K562 (cell line): ENCODE measurements around the gene CBLL1. TPM values are rescaled to one million over a fixed set of nuclear protein-coding genes. Genes with fewer than 3 reads are reported as not detected.

ENCODE experiments used
- BMI1 ChIP-seq: fragments of 150-350 bp; IDR thresholded peaks from 2 replicates; pipeline ENCODE4 v1.6.1; 2014; ENCODE audit warnings: low read length
- ELF4 ChIP-seq: fragments of 450-650 bp; formaldehyde crosslinking; IDR thresholded peaks from 2 replicates; pipeline ENCODE4 v1.4.0; 2022; ENCODE audit warnings: missing genetic modification characterization
- FIP1L1 ChIP-seq: fragments of 200-400 bp; formaldehyde crosslinking; IDR thresholded peaks from 2 replicates; pipeline ENCODE4 v1.6.1; 2018; ENCODE audit warnings: mild to moderate bottlenecking, low read depth, low read length; ENCODE audit not compliant: poor library complexity, severe bottlenecking
- FOXJ2 ChIP-seq: fragments of 200-800 bp; sonication (Bioruptor generic); IDR thresholded peaks from 2 replicates; pipeline ENCODE4 v1.6.1; 2016; ENCODE audit warnings: missing genetic modification characterization, missing compliant biosample characterization
- HMG20A ChIP-seq: fragments of 450-650 bp; formaldehyde crosslinking; conservative IDR thresholded peaks from 2 replicates; pipeline ENCODE4 v1.4.0; 2020; ENCODE audit warnings: mild to moderate bottlenecking, mixed read lengths
- POLR2B ChIP-seq: fragments of 450-650 bp; IDR thresholded peaks from 2 replicates; pipeline ENCODE4 v1.6.1; 2018; ENCODE audit warnings: low read depth; ENCODE audit not compliant: partially characterized antibody
- SLC30A9 ChIP-seq: fragments of 250-450 bp; sonication (Bioruptor Pico); IDR thresholded peaks from 2 replicates; pipeline ENCODE4 v1.8.0; 2022; ENCODE audit warnings: mild to moderate bottlenecking, moderate library complexity
- SMAD4 ChIP-seq: fragments of 250-450 bp; sonication (Bioruptor Pico); conservative IDR thresholded peaks from 2 replicates; pipeline ENCODE4 v1.8.0; 2021; ENCODE audit warnings: inconsistent platforms, mild to moderate bottlenecking, moderate library complexity
- XRCC4 ChIP-seq: IDR thresholded peaks from one replicate; pipeline ENCODE4 v1.6.1; 2011; ENCODE audit not compliant: insufficient read depth, insufficient read length; ENCODE audit errors: extremely low read depth
- ZBED1 ChIP-seq: IDR thresholded peaks from 2 replicates; pipeline ENCODE4 v1.6.1; 2014
- ZFP1 ChIP-seq: fragments of 450-650 bp; formaldehyde crosslinking; IDR thresholded peaks from 2 replicates; pipeline ENCODE4 v1.4.0; 2020; ENCODE audit warnings: mild to moderate bottlenecking, mixed read lengths
- ZNF134 ChIP-seq: fragments of 250-450 bp; sonication (Bioruptor Pico); conservative IDR thresholded peaks from 2 replicates; pipeline ENCODE4 v1.4.0; 2020
- ZNF589 ChIP-seq: fragments of 200-800 bp; sonication (Bioruptor generic); IDR thresholded peaks from 2 replicates; pipeline ENCODE4 v1.6.1; 2016; ENCODE audit warnings: low read depth, missing genetic modification characterization, missing compliant biosample characterization
- ZSCAN32 ChIP-seq: fragments of 450-650 bp; formaldehyde crosslinking; IDR thresholded peaks from 2 replicates; pipeline ENCODE4 v1.4.0; 2020; ENCODE audit warnings: mild to moderate bottlenecking, moderate library complexity
- polyA plus RNA-seq, 8 experiments: library from polyadenylated mRNA; depleted of rRNA in 4 of 8; stranded (reverse) in 5 of 8; unstranded in 3 of 8; fragments of >200 nt; fragmentation: Nextera tagmentation in 2 of 8; fragmentation: Illumina TruSeq in 1 of 8; extraction: Ambion mirVana in 2 of 8; extraction: Trizol in 1 of 8; gene quantifications; 2 replicates each; pipeline versions ENCODE4 v1.2.1 to v1.2.3, GENCODE V29; 2011 to 2014; ENCODE audit warnings: inconsistent platforms in 1 of 8, missing spikeins in 1 of 8
- total RNA-seq, 7 experiments: library from RNA; depleted of rRNA in 6 of 7; stranded (reverse); fragments of >200 nt in 6 of 7; fragmentation: Illumina TruSeq in 2 of 7; extraction: Trizol in 2 of 7; gene quantifications; 2 replicates each; pipeline versions ENCODE4 v1.2.1 to v1.2.3, GENCODE V29; 2011 to 2021; ENCODE audit warnings: low replicate concordance in 1 of 7
- TF ChIP-seq, protein P1 (sequence below): sonication (generic); formaldehyde crosslinking; IDR thresholded peaks from 2 replicates; pipeline ENCODE4 v1.4.0; 2020; ENCODE audit warnings: mild to moderate bottlenecking, missing genetic modification reagents
- TF ChIP-seq, protein P2 (sequence below): fragments of 450-650 bp; conservative IDR thresholded peaks from 2 replicates; pipeline ENCODE4 v1.6.1; 2016; ENCODE audit warnings: missing genetic modification characterization, low read depth, mild to moderate bottlenecking, control low read depth, missing compliant biosample characterization
- TF ChIP-seq, protein P3 (sequence below): fragments of 450-650 bp; IDR thresholded peaks from 2 replicates; pipeline ENCODE4 v1.6.1; 2016; ENCODE audit warnings: borderline replicate concordance
- TF ChIP-seq, protein P4 (sequence below), 3 experiments: IDR thresholded peaks in 2 of 3; conservative IDR thresholded peaks in 1 of 3; 2 replicates each; pipeline ENCODE4 v1.5.1; 2011 to 2012; ENCODE audit warnings: low read length in 3 of 3, mild to moderate bottlenecking in 3 of 3, control low read depth in 2 of 3, improper control_type of control experiment in 1 of 3, inconsistent platforms in 1 of 3, low read depth in 1 of 3, mixed read lengths in 1 of 3, moderate library complexity in 1 of 3; ENCODE audit not compliant: insufficient read depth in 2 of 3
- TF ChIP-seq, protein P5 (sequence below): sonication (generic); formaldehyde crosslinking; IDR thresholded peaks from 2 replicates; pipeline ENCODE4 v1.9.0; 2022; ENCODE audit warnings: mild to moderate bottlenecking, missing genetic modification reagents

CBLL1 gene
- total and polyA plus RNA-seq, 9 of the 15 experiments (the other 6 are each of a cell fraction or from before 2014, with no cell fraction given), result 14.7 to 67.9 (median 35.4) TPM

DNA sequence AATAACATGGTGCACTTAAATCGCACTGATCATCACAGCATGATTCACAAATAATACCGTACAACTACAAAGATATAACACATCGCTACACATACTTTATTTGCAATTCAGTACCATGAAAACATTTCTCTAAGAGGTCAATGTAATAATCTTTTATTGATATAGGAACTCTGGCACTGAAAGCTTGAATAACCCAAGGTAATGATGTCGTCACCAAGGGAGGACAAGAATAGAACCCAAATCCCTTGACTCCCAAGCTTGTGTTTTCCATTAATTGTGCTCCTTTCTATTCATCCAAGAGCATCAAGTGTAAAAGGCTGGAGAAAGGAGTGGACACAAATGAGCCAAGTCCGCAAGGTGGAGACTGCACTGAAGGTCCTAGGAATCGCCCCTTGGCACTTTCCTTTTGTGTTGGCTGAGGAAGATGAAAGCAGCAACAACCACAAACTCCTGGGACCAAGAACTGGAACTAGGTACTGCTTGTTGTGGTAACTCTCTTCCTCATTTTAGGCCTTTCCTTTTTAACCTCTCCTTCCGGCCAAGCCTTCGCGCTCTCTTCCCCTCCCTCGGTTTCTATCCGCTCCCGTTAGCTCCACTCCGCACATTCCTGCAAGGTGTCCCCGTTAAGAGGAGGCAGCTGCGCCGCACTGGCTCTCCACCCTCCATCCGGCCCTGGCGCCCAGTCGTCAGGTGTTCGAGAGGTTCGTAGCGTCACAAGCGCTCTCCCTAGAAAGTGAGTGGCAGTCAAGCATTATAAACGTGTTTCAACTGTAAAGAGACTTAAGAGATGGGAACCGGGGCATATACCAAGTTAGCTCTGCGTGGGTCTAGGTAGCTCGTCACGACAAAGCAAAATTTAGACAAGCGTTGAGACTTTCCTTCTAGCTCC, 1.0 kb upstream of the CBLL1 start (continued):
- TF ChIP-seq, protein P1, sequence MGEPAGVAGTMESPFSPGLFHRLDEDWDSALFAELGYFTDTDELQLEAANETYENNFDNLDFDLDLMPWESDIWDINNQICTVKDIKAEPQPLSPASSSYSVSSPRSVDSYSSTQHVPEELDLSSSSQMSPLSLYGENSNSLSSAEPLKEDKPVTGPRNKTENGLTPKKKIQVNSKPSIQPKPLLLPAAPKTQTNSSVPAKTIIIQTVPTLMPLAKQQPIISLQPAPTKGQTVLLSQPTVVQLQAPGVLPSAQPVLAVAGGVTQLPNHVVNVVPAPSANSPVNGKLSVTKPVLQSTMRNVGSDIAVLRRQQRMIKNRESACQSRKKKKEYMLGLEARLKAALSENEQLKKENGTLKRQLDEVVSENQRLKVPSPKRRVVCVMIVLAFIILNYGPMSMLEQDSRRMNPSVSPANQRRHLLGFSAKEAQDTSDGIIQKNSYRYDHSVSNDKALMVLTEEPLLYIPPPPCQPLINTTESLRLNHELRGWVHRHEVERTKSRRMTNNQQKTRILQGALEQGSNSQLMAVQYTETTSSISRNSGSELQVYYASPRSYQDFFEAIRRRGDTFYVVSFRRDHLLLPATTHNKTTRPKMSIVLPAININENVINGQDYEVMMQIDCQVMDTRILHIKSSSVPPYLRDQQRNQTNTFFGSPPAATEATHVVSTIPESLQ, result 0 out of 2 replicates have a peak, but pooled peaks have one; percentile 84
- TF ChIP-seq ZNF589 (CRISPR knock-in tag) (peak; percentile 48; the same call in 1 of the 2 replicates), FOXJ2 (tag) (no peak), SMAD4 (CRISPR knock-in tag) (no peak), ZNF134 (CRISPR knock-in tag) (no peak; the same call in none of the 2 replicates), BMI1 (no peak), ZBED1 (no peak), HMG20A (CRISPR knock-in tag) (0 out of 2 replicates have a peak, but pooled peaks have one; percentile 65), XRCC4 (no peak), SLC30A9 (no peak), ELF4 (CRISPR knock-in tag) (peak; percentile 68; the same call in 1 of the 2 replicates), ZSCAN32 (CRISPR knock-in tag) (no peak), POLR2B (no peak), ZFP1 (CRISPR knock-in tag) (no peak), FIP1L1 (no peak)
- TF ChIP-seq, protein P2, sequence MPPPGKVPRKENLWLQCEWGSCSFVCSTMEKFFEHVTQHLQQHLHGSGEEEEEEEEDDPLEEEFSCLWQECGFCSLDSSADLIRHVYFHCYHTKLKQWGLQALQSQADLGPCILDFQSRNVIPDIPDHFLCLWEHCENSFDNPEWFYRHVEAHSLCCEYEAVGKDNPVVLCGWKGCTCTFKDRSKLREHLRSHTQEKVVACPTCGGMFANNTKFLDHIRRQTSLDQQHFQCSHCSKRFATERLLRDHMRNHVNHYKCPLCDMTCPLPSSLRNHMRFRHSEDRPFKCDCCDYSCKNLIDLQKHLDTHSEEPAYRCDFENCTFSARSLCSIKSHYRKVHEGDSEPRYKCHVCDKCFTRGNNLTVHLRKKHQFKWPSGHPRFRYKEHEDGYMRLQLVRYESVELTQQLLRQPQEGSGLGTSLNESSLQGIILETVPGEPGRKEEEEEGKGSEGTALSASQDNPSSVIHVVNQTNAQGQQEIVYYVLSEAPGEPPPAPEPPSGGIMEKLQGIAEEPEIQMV (tag), result no peak; the same call in 1 of the 2 replicates
- TF ChIP-seq, protein P3, sequence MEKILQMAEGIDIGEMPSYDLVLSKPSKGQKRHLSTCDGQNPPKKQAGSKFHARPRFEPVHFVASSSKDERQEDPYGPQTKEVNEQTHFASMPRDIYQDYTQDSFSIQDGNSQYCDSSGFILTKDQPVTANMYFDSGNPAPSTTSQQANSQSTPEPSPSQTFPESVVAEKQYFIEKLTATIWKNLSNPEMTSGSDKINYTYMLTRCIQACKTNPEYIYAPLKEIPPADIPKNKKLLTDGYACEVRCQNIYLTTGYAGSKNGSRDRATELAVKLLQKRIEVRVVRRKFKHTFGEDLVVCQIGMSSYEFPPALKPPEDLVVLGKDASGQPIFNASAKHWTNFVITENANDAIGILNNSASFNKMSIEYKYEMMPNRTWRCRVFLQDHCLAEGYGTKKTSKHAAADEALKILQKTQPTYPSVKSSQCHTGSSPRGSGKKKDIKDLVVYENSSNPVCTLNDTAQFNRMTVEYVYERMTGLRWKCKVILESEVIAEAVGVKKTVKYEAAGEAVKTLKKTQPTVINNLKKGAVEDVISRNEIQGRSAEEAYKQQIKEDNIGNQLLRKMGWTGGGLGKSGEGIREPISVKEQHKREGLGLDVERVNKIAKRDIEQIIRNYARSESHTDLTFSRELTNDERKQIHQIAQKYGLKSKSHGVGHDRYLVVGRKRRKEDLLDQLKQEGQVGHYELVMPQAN, result peak; percentile 63; the same call in 1 of the 2 replicates
- TF ChIP-seq, protein P4, sequence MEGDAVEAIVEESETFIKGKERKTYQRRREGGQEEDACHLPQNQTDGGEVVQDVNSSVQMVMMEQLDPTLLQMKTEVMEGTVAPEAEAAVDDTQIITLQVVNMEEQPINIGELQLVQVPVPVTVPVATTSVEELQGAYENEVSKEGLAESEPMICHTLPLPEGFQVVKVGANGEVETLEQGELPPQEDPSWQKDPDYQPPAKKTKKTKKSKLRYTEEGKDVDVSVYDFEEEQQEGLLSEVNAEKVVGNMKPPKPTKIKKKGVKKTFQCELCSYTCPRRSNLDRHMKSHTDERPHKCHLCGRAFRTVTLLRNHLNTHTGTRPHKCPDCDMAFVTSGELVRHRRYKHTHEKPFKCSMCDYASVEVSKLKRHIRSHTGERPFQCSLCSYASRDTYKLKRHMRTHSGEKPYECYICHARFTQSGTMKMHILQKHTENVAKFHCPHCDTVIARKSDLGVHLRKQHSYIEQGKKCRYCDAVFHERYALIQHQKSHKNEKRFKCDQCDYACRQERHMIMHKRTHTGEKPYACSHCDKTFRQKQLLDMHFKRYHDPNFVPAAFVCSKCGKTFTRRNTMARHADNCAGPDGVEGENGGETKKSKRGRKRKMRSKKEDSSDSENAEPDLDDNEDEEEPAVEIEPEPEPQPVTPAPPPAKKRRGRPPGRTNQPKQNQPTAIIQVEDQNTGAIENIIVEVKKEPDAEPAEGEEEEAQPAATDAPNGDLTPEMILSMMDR (IDR thresholded peaks at IDR 0.05 in 2 of 3, conservative IDR thresholded peaks at IDR 0.05 in 1 of 3; ENCODE audit: insufficient read depth in 2 of 3, low read depth in 1 of 3, low read length in 3 of 3), result 0 out of 6 replicates have a peak, but pooled peaks of 1 of the 3 experiments have one; percentile 9
- TF ChIP-seq, protein P5, sequence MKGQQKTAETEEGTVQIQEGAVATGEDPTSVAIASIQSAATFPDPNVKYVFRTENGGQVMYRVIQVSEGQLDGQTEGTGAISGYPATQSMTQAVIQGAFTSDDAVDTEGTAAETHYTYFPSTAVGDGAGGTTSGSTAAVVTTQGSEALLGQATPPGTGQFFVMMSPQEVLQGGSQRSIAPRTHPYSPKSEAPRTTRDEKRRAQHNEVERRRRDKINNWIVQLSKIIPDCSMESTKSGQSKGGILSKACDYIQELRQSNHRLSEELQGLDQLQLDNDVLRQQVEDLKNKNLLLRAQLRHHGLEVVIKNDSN (CRISPR knock-in tag), result no peak; the same call in 1 of the 2 replicates
